CD4-positive, alpha-beta T cell treated with Interleukin-17A for 1 hour (primary cell): ENCODE measurements around the gene PPBP.
"Not testable (repeated sequence)": the region's sequence is repeated elsewhere in the genome, so short reads cannot be mapped to it uniquely, and the experiment has no call there.

Experiments used
- DNase-seq: peaks from one replicate; pipeline ENCODE4 v3.0.0-alpha.2; 2020

The PPBP gene

DNA sequence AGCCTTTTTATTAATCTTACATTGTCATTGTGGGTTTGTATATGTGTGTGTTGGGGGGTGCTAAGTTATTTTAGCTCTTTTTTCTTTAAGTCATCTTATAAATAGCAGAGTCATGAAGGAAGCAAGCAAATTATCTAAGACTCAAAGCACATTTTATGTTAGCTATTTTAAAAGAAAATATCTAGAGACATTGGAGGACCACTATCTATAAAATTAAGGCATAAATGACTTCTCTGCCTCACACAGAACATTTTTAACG, 3.7 kb upstream of the PPBP start:
- no peak for DNase-seq

DNA sequence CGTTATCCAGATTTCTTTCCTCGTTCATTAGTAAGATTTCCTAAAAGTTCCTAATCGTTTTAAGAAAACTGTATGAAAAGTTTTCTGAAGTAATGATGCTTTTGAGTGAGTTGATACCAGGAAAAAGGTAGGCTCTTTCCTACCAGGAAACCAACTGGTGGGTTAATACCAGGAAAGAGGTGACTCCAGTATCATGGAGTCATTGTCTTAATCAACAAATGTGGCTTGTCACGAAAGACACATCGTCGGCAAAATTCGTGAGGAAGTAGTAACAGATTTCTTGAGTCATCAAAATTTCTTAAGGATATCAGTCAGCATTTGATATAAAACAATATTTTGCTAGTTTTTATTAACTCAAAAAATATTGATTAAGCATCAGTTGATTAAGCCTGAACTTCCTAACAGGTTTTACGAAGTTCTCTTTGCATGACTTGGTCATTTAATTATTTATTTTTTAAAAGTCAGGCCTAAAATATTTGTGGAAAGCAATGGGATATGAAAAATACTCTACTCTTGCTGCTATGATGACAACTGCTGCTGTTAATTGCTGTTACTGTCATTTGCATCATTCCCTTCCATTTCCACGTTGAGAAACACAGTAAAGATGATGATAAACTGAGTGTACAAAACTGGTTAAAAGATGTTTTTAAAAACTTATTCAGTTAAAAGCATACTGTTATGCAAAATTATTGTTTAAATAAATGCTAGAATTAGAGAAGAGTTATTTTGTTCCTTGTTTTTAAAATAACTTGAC, 3.2 kb upstream of the PPBP start:
- no peak for DNase-seq

DNA sequence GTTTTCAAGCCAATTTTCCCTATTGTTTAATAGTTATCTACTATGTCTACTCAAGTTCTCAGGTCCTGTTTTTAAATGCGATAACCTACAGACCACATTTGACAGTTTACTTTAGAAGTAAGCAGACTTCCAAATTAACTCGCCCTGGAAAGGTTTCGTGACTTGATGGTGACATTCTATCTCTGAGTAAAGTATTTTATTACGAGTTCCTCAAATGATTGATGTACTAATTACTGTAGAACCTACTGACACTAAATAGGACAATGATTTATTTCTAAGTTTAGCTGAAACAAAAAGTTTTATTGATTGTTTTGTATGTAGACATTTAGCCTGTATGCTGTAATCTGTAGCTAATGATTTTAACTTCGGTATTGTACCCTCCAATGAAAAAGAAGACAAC, 1.9 kb upstream of the PPBP start:
- no peak for DNase-seq

DNA sequence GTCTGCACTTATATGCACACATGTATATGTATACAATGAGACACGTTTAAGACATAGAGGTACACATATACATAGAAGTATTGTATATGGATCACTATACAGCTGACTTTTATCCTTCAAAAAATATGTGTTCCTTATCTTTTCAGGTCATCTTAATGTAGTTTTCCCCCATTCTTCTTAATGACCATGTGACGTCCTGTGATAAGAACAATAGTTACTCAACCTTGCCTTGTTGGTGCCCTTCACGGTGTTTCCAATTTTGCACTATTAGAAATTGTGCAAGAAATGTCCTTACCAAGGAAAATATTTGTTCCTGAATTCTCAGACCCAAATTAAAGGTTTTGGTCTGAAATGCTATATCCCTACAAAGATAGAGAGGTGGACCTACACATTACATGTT, 1.0 kb upstream of the PPBP start:
- no peak for DNase-seq

GRCh38 chr4:73985528-73985852, 2.5 kb downstream of the PPBP start:
- no peak for DNase-seq

GRCh38 chr4:73984736-73985527, 3.1 kb downstream of the PPBP start:
- DNase-seq, result no peak

- not testable (repeated sequence) for DNase-seq
These were observed 6.8 kb downstream of the PPBP start for GRCh38 chr4:73981175-73981574.

GRCh38 chr4:73979407-73979957, 8.5 kb downstream of the PPBP start:
- no peak for DNase-seq

DNA sequence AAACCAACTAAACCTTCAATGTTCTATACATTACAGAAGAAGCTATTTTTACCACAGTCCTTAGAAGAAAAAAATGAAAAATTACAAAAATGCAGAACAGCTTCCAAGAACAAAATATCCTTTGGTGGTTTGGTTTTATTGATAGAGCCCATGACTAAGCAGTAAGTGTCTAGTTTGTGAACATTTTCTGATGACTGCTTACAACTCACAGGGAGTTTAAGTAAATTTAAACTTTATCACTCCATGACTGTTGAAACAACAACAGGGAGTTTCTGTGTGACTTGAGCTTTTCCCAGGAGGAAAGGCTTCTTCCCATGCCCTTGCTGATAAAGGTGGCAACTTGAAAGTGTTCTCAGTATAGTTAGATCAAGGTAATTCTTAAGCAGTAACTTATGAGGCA, 9.1 kb downstream of the PPBP start:
- DNase-seq, result no peak

- no peak for DNase-seq
These were observed 11.3 kb downstream of the PPBP start for GRCh38 chr4:73976716-73977115.

GRCh38 chr4:73976217-73976616, 11.8 kb downstream of the PPBP start:
- DNase-seq, result no peak

DNA sequence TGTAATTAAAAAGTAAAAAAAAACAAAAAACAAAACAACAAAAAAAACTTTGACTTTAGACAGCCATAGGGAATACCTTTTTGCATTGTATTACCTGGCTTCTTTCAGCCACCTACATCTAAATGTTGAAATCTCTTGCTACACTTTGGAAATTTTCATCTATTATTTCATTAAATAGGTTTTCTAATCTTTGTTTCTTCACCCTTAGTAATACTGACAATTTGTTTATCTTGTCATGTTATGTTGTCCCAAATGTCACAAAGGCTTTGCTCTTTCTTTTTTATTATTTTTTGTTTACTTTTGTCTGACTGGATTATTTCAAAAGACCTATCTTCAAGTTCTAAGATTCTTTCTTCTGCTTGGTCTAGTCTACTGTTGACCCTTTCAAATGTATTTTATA, 13.6 kb downstream of the PPBP start:
- DNase-seq, result no peak

DNA sequence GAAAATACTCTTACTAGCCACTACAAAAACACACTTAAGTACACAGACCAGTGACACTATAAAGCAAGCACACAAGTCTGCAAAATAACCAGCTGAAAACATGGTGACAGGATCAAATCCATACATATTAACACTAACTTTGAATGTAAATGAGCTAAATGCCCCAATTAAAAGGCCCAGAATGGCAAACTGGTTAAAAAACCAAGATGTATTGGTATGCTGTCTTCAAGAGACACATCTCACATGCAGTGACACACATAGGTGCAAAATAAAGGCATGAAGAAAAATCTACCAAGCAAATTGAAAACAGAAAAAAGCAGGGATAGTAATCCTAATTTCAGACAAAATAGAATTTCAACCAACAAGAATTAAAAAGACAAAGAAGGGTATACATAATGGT, 17.0 kb downstream of the PPBP start:
- DNase-seq, result no peak

DNA sequence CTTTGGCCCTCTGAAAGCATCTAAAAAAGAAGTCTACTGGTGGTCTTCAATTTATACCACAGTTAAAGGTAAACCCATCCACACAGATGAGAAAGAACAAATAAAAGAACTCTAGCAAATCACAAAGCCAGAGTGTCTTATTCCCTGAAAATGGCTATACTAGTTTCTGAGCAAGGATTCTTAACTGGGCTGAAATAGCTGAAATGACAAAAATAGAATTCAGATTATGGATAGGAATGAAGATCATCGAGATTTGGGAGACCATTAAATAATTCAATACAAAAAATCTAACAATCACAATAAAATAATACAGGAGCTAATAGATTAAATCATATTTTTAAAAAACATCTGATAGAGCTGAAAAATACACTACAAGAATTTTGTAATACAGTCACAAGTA, 18.0 kb downstream of the PPBP start:
- no peak for DNase-seq

DNA sequence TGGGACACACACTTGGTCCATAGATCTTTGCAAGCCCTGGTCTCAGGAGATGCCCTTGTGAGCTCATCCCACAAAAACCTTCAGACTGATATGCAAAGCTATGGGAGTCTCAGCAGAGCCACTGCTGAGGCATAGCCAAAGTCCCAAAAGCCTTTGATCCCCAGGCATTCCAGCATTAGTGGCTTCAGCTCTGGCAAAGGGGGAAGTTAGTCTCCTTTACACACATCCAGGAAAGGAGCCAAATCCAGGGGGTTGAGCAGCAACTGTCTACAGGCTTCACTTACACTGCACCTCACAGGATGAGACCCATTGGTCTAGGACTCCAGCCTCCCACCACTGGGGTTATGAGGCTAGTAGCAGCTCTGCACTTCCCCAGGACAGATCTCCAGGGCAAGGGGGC, 20.1 kb downstream of the PPBP start:
- DNase-seq, result no peak

- DNase-seq, result no peak
These were observed 23.0 kb downstream of the PPBP start for GRCh38 chr4:73964862-73965611.

DNA sequence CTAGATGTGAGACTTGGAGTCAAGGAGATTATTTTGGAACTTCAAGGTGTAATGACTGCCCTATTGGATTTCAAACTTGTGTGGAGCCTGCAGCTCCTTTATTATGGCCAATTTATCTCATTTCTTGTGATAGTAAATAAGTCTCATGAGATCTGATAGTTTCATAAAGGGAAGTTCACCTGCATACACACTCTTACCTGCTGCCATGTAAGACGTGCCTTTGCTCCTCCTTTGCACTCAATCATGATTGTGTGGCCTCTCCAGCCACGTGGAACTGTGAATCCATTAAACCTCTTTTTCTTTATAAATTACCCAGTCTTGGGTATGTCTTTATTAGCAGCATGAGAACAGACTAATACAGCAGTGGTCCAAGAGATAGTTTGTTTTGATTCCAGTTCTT, 25.3 kb downstream of the PPBP start:
- DNase-seq, result no peak

- DNase-seq, result not testable (repeated sequence)
These were observed 28.9 kb downstream of the PPBP start for GRCh38 chr4:73959041-73959440.

DNA sequence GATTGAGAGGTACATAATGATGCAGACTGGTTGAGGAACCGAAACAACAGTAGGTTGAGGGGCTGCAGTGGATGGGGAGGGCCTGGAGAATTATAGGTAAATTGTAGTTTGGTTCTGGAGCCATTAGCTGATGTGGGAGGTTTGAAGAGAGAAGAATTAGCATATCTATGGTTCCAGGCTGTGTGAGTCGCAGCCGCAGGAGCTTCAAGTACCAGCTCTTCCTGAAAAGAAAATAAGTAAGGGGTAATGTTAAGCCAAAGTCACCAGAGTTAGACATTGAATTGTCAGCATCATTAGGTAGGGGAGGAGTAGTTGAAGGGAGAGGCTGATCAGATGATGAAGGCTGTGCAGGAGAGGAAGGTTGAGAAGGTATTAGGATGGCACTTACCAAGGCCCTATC, 35.6 kb downstream of the PPBP start:
- no peak for DNase-seq

DNA sequence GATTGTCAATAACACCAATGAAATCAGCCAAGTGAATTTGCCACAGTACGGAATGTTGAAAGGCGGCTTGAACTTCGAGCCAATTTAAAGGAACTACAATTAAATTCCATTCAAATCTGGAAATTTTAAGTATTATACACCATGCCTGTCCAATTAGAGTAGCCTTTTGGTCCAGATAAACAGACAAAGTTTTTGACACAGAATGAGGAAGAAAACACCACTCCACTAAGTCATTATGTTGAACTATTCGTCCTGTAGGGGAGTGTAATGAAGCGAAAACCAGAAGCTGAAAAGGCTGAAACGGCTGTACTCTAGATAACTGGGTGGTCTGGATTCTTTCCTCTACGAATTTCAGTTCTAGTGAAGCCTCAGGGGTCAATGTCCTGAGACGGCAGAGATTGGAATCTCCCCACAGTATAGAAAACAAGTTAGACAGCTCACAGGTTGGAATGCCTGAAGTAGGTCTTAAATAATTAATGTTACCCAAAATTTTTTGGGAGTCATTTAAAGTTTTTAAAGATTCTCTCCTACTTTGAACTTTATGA, 37.5 kb downstream of the PPBP start:
- not testable (repeated sequence) for DNase-seq

GRCh38 chr4:73948990-73949706, 38.8 kb downstream of the PPBP start:
- no peak for DNase-seq

DNA sequence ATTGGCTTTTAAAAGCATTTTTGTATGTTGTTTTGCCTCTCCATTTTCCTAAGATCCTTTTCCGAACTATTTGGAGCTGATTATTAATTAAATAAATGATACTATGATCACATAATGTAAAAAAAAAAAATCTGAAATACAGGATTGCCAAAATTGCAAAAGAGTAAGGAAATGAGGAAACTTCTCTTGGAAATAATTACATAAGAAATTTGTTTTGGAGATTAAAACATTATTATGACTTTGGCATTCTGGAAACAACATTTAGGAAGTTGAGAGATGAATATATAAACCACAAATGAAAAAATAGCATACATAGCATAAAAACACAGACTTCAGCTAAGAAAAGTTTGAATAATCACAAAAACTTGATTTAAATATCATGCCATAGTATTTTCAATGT, 39.7 kb downstream of the PPBP start:
- DNase-seq, result no peak
